ENCODE data around the gene PALLD.

Gene PALLD

DNA sequence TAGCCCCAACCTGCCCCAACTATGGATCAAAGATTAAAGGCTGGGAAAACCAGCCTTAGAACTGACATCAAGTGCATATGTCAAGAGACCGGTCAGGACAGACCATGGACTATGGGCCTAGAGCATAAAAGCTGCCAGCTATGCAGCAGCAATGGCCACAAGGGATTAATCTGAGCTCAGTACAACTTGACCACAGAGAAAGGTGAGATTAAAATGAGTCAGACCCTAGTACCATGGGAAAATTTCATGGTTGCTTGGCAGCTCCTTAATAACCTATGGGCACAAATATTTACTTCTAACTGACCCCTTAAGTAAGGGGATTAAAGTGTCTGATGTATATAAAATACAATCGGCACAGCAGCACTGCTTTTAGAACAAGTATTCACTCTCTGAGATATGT, 458.8 kb downstream of the PALLD start:
- Histone ChIP-seq H3K9me3 (ENCODE audit: low read depth, low read length) (no peaks in the 10 kb centered on the region), H3K27ac (no peak overlapping the region), H3K4me3 (no peak overlapping the region), H3K36me3 (ENCODE audit: insufficient read depth, low read length) (peaks cover 14% of the 10 kb centered on the region; the same call in 1 of the 2 replicates), H3K9ac (ENCODE audit: insufficient read length) (no peak overlapping the region)
- no peak for DNase-seq (ENCODE audit: low read depth, low spot score)
- TF ChIP-seq POLR2AphosphoS5 (IDR thresholded peaks at IDR 0.05; ENCODE audit: borderline replicate concordance, low read depth, low read length) (no peak), EZH2 (IDR thresholded peaks at IDR 0.05) (no peak), FOXP2 (optimal IDR thresholded peaks at IDR 0.05; ENCODE audit: control extremely low read depth, extremely low read length, insufficient read depth) (no peak)

DNA sequence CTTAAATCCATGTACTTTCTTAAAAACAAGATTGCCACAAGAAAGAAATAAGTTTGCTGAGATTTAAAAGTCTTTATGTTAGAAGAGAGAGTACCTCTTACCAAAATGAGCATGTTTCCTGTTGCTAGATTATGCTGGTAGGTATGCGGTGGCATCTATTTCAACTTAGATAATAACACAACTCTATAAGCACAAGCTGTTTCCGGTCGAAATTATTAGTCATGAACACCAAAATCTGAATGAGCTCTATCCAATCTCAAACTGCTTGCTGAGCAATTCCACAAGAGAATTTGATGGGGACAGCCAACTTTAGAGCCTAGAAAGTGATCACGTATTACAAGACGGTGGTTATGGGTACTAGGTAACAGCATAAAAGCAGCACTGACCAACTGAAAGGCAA, 463.9 kb downstream of the PALLD start:
- TF ChIP-seq EZH2 (IDR thresholded peaks at IDR 0.05) (no peak), POLR2AphosphoS5 (IDR thresholded peaks at IDR 0.05; ENCODE audit: borderline replicate concordance, low read depth, low read length) (no peak; the same call in 1 of the 2 replicates), FOXP2 (optimal IDR thresholded peaks at IDR 0.05; ENCODE audit: control extremely low read depth, extremely low read length, insufficient read depth) (no peak)
- H3K4me3 ChIP-seq, result peak overlapping the region; percentile 20; the same call in 1 of the 2 replicates
- H3K36me3 ChIP-seq (ENCODE audit: insufficient read depth, low read length), result 0 out of 2 replicates have a peak, but pooled peaks cover 6% of the 10 kb centered on the region
- H3K27ac ChIP-seq, result peak overlapping the region; percentile 40; the same call in 1 of the 2 replicates
- H3K9ac ChIP-seq (ENCODE audit: insufficient read length), result no peak overlapping the region
- no peaks in the 10 kb centered on the region for H3K9me3 ChIP-seq (ENCODE audit: low read depth, low read length)
- peak; percentile 89 for DNase-seq (ENCODE audit: low read depth, low spot score)

DNA sequence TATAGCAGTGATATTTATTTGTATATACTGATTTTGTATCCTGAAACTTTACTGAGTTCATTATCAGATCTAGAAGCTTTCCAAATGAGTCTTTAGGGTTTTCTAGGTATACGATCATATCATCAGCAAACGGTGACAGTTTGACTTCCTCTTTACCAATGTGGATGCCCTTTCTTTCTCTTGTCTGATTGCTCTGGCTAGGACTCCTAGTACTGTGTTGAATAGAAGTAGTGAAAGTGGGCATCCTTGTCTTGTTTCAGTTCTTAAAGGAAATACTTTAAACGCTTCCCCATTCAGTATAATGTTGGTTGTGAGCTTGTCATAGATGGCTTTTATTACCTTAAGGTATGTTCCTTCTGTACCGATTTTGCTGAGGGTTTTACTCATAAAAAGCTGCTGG, 475.7 kb downstream of the PALLD start:
- DNase-seq (ENCODE audit: low read depth, low spot score), result no peak
- no peak overlapping the region for H3K27ac ChIP-seq
- H3K9me3 ChIP-seq (ENCODE audit: low read depth, low read length), result peaks cover 10% of the 10 kb centered on the region
- H3K9ac ChIP-seq (ENCODE audit: insufficient read length), result no peak overlapping the region
- H3K4me3 ChIP-seq, result no peak overlapping the region
- H3K36me3 ChIP-seq (ENCODE audit: insufficient read depth, low read length), result peaks cover 38% of the 10 kb centered on the region
- TF ChIP-seq POLR2AphosphoS5 (IDR thresholded peaks at IDR 0.05; ENCODE audit: borderline replicate concordance, low read depth, low read length), result no peak
- no peak for TF ChIP-seq FOXP2 (optimal IDR thresholded peaks at IDR 0.05; ENCODE audit: control extremely low read depth, extremely low read length, insufficient read depth)
- TF ChIP-seq EZH2 (IDR thresholded peaks at IDR 0.05), result no peak

All from SK-N-MC (cell line).